Prostate gland (tissue), 2 donors: Measurements from ENCODE around the gene INTS15.

Source experiments
- POLR2A ChIP-seq: fragments of 450-650 bp; IDR thresholded peaks from one replicate; pipeline ENCODE4 v1.6.1; 2016; ENCODE audit warnings: antibody characterized with exemption, mild to moderate bottlenecking
- TF ChIP-seq, protein P1 (sequence below), 4 experiments: fragments of 200-600 bp in 2 of 4; fragments of 450-650 bp in 2 of 4; sonication (generic) in 2 of 4; IDR thresholded peaks; 1 replicate in 3 of 4; 2 replicates in 1 of 4; pipeline ENCODE4 v1.5.1; 2016 to 2019; ENCODE audit warnings: antibody characterized with exemption in 4 of 4, mild to moderate bottlenecking in 2 of 4, moderate library complexity in 2 of 4

GRCh38 chr7:6575281-6576023 is 14.4 kb upstream of the INTS15 start:
- TF ChIP-seq, protein P1, sequence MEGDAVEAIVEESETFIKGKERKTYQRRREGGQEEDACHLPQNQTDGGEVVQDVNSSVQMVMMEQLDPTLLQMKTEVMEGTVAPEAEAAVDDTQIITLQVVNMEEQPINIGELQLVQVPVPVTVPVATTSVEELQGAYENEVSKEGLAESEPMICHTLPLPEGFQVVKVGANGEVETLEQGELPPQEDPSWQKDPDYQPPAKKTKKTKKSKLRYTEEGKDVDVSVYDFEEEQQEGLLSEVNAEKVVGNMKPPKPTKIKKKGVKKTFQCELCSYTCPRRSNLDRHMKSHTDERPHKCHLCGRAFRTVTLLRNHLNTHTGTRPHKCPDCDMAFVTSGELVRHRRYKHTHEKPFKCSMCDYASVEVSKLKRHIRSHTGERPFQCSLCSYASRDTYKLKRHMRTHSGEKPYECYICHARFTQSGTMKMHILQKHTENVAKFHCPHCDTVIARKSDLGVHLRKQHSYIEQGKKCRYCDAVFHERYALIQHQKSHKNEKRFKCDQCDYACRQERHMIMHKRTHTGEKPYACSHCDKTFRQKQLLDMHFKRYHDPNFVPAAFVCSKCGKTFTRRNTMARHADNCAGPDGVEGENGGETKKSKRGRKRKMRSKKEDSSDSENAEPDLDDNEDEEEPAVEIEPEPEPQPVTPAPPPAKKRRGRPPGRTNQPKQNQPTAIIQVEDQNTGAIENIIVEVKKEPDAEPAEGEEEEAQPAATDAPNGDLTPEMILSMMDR (IDR thresholded peaks at IDR 0.05), result no peak
- TF ChIP-seq POLR2A, result no peak
